Gastrocnemius medialis (tissue), 4 donors: Measurements from ENCODE around the gene ASXL1.

Source experiments
- CTCF ChIP-seq, 5 experiments: fragments of 450-650 bp in 3 of 5; fragments of 200-600 bp in 2 of 5; sonication (generic) in 2 of 5; IDR thresholded peaks in 4 of 5; conservative IDR thresholded peaks in 1 of 5; 1 replicate in 4 of 5; 2 replicates in 1 of 5; pipeline ENCODE4 v1.5.1; 2016 to 2019; ENCODE audit warnings: antibody characterized with exemption in 5 of 5, mild to moderate bottlenecking in 3 of 5, moderate library complexity in 3 of 5
- POLR2A ChIP-seq, 2 donors: fragments of 450-650 bp; IDR thresholded peaks; one replicate each; pipeline ENCODE4 v1.6.1; 2017; ENCODE audit warnings: antibody characterized with exemption in 2 of 2, mild to moderate bottlenecking in 2 of 2, moderate library complexity in 2 of 2

- TF ChIP-seq CTCF (IDR thresholded peaks at IDR 0.05 in 4 of 5, conservative IDR thresholded peaks at IDR 0.05 in 1 of 5) (no peak), POLR2A (IDR thresholded peaks at IDR 0.05) (no peak)
Measured at GRCh38 chr20:32396646-32397160, 38.6 kb downstream of the ASXL1 start.
